ENCODE data around the gene POPDC3. TPM values are rescaled to one million over a fixed set of nuclear protein-coding genes. Genes with fewer than 3 reads are reported as not detected.

POPDC3 gene
- total and polyA plus RNA-seq, 10 of the 15 experiments (the other 5 are each of a cell fraction or from before 2014, with no cell fraction given) = 1.6 TPM; not detected in 9

GRCh38 chr6:105121981-105122380 lies 57.8 kb downstream of the POPDC3 start:
- in situ Hi-C loops (cut with MboI) (no loop called here), intact Hi-C loops (cut with micrococcal nuclease; ENCODE audit: unreplicated experiment) (no loop called here)
- H3K9ac ChIP-seq (ENCODE audit: control insufficient read depth, insufficient read depth, low read length) = no peak overlapping the region
- ChIA-PET POLR2A (no interaction called here), CTCF (interaction anchor here (0.6 to 1.5 kb wide), 2 partner anchors 34 to 310 kb away, joined by 3 to 6 read pairs; no protein-coding TSS in a partner anchor), RAD21 (ENCODE audit: unreplicated experiment) (no interaction called here), SMC1A (ENCODE audit: uncharacterized antibody, unreplicated experiment) (interaction anchor here (1.2 kb wide), 1 partner anchor 12 kb away, joined by 3 read pairs; no protein-coding TSS in a partner anchor)
- no peaks in the 10 kb centered on the region; a peak in 1 of 4 replicates for H3K27me3 ChIP-seq (replicated peaks in 1 of 2; ENCODE audit: control insufficient read depth in 2 of 2, insufficient read depth in 2 of 2, low read length in 1 of 2)
- H3K36me3 ChIP-seq (ENCODE audit: control insufficient read depth in 2 of 2, insufficient read depth in 2 of 2, low read length in 1 of 2) = no peaks in the 10 kb centered on the region
- H3K4me2 ChIP-seq (ENCODE audit: control insufficient read depth, insufficient read depth) = no peak overlapping the region
- no TSS peak for BruUV-seq (replicated peaks)
- DNase-seq (ENCODE audit: low read depth, low spot score) (no peak), ATAC-seq (no peak), FAIRE-seq (no peak)
- no peak overlapping the region for H3K27ac ChIP-seq (ENCODE audit: control insufficient read depth, insufficient read depth)
- 57% methylated on average over 3 of the region's 3 CpGs for WGBS (ENCODE audit: insufficient coverage, insufficient replicate concordance, low lambda C conversion rate, missing lambda C conversion rate)
- no peaks in the 10 kb centered on the region for H4K20me1 ChIP-seq (ENCODE audit: control insufficient read depth, insufficient read depth)
- no peak overlapping the region for H3K4me3 ChIP-seq
- H3K4me1 ChIP-seq (ENCODE audit: control insufficient read depth, insufficient read depth, low read length) = no peaks in the 10 kb centered on the region
- H3K9me3 ChIP-seq (replicated peaks; ENCODE audit: control insufficient read depth, insufficient read depth, low read length) = no peaks in the 10 kb centered on the region
- H3K79me2 ChIP-seq (ENCODE audit: control insufficient read depth, insufficient read depth, low read length) = no peaks in the 10 kb centered on the region
- H2AFZ ChIP-seq (ENCODE audit: control insufficient read depth, low read depth, low read length) = no peak overlapping the region
- TF ChIP-seq NR2F1 (conservative IDR thresholded peaks at IDR 0.05) (no peak), HSF1 (IDR thresholded peaks at IDR 0.05; ENCODE audit: low read depth, low read length) (no peak), SREBF1 (IDR thresholded peaks at IDR 0.05; ENCODE audit: low read length) (no peak), ZNF274 (IDR thresholded peaks at IDR 0.05; ENCODE audit: insufficient read depth, insufficient read length) (no peak), STAT3 (IDR thresholded peaks at IDR 0.05; ENCODE audit: low read depth, low read length) (no peak), NFYB (IDR thresholded peaks at IDR 0.05; ENCODE audit: insufficient read depth, low read depth, low read length) (no peak), RELB (IDR thresholded peaks at IDR 0.05; ENCODE audit: low read depth) (no peak), ETV6 (conservative IDR thresholded peaks at IDR 0.05 in 1 of 2, IDR thresholded peaks at IDR 0.05 in 1 of 2; ENCODE audit: borderline replicate concordance in 1 of 2, low read depth in 1 of 2) (no peak), SIX5 (IDR thresholded peaks at IDR 0.05; ENCODE audit: low read depth, low read length, severe bottlenecking) (no peak), MEF2B (IDR thresholded peaks at IDR 0.05; ENCODE audit: partially characterized antibody, poor library complexity, severe bottlenecking) (no peak), NRF1 (conservative IDR thresholded peaks at IDR 0.05; ENCODE audit: low read depth, low read length) (no peak), IKZF2 (IDR thresholded peaks at IDR 0.05) (no peak), ZBED1 (IDR thresholded peaks at IDR 0.05; ENCODE audit: borderline replicate concordance) (no peak), MYC (IDR thresholded peaks at IDR 0.05; ENCODE audit: insufficient read depth, insufficient read length, insufficient replicate concordance, low read length, severe bottlenecking) (no peak), CTCF (IDR thresholded peaks at IDR 0.05 in 2 of 3, conservative IDR thresholded peaks at IDR 0.05 in 1 of 3; ENCODE audit: control insufficient read depth in 2 of 3, extremely low read depth in 1 of 3, insufficient read depth in 1 of 3, low read depth in 3 of 3, low read length in 3 of 3) (no peak), NKRF (conservative IDR thresholded peaks at IDR 0.05) (no peak), NFXL1 (IDR thresholded peaks at IDR 0.05; ENCODE audit: borderline replicate concordance) (no peak), SUZ12 (IDR thresholded peaks at IDR 0.05; ENCODE audit: unreplicated experiment) (no peak)

Measured in GM12878 (cell line).